Glutamatergic neuron (in vitro differentiated cells): ENCODE data around the gene ARSK. TPM values are rescaled to one million over a fixed set of nuclear protein-coding genes. Genes with fewer than 3 reads are reported as not detected.

Experiments
- DNase-seq: peaks from one replicate; pipeline ENCODE4 v3.0.0; 2022
- H3K27ac Mint-ChIP-seq: one replicate; pipeline ENCODE4 v1.8.0; 2020; ENCODE audit warnings: mild to moderate bottlenecking, mixed read lengths, inconsistent platforms; ENCODE audit not compliant: unreplicated experiment
- H3K27me3 Mint-ChIP-seq: one replicate; pipeline ENCODE4 v1.8.0; 2020; ENCODE audit warnings: mild to moderate bottlenecking, moderate library complexity, mixed read lengths, inconsistent platforms; ENCODE audit not compliant: unreplicated experiment
- H3K36me3 Mint-ChIP-seq: one replicate; pipeline ENCODE4 v1.8.0; 2020; ENCODE audit warnings: mild to moderate bottlenecking, mixed read lengths, inconsistent platforms; ENCODE audit not compliant: unreplicated experiment
- H3K4me1 Mint-ChIP-seq: one replicate; pipeline ENCODE4 v1.8.0; 2020; ENCODE audit warnings: mild to moderate bottlenecking, low read depth, mixed read lengths, inconsistent platforms; ENCODE audit not compliant: unreplicated experiment
- H3K4me3 Mint-ChIP-seq: one replicate; pipeline ENCODE4 v1.8.0; 2020; ENCODE audit warnings: mild to moderate bottlenecking, mixed read lengths, inconsistent platforms; ENCODE audit not compliant: unreplicated experiment
- H3K9me3 Mint-ChIP-seq: one replicate; pipeline ENCODE4 v1.8.0; 2020; ENCODE audit warnings: mild to moderate bottlenecking, moderate library complexity, mixed read lengths, inconsistent platforms; ENCODE audit not compliant: unreplicated experiment
- CTCF ChIP-seq: fragments of 200-600 bp; sonication (generic); IDR thresholded peaks from one replicate; pipeline ENCODE4 v1.5.0; 2021; ENCODE audit not compliant: partially characterized antibody, unreplicated experiment
- total RNA-seq: library from RNA; stranded (reverse); fragmentation: NEBNext Ultra II Directional; extraction: Animal tissue kit (Norgen Biotek cat#: 25700); gene quantifications from one replicate; pipeline ENCODE4 v1.2.1, GENCODE V29; 2021; ENCODE audit not compliant: unreplicated experiment

Gene ARSK
- total RNA-seq, 1 donor from 2014 or later = 5.5 TPM

- Mint-ChIP-seq H3K36me3 (no peaks in the 10 kb centered on the region), H3K9me3 (no peaks in the 10 kb centered on the region), H3K4me3 (no peak overlapping the region), H3K4me1 (peaks cover 2% of the 10 kb centered on the region), H3K27ac (no peak overlapping the region), H3K27me3 (no peaks in the 10 kb centered on the region)
- no peak for DNase-seq
- no peak for TF ChIP-seq CTCF
These were observed 40.5 kb downstream of the ARSK start for GRCh38 chr5:95595289-95595931.

DNA sequence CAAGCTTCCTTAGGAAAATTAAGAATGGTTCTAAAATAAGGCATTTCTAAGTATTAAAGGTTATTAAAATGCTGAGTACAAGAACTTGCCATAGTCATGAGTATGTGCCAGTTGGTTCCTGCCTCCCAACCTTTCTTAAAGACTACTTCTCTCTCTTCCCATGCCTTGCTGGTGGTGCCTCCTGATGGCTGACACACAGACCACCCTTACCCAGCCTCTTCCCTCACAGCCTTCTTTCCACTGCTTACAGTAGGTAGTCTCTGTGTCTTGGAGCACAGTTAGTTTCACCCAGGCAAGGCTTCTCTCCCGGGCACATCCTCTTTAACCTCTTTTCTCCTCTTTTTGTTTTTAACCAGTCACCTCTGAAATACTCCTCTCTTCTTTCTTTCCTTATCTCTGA is 44.4 kb downstream of the ARSK start:
- Mint-ChIP-seq H3K27ac (no peak overlapping the region), H3K9me3 (no peaks in the 10 kb centered on the region), H3K4me3 (no peak overlapping the region), H3K27me3 (no peaks in the 10 kb centered on the region), H3K4me1 (peaks cover 2% of the 10 kb centered on the region), H3K36me3 (no peaks in the 10 kb centered on the region)
- no peak for DNase-seq
- no peak for TF ChIP-seq CTCF

- H3K36me3 Mint-ChIP-seq = no peaks in the 10 kb centered on the region
- no peaks in the 10 kb centered on the region for H3K27me3 Mint-ChIP-seq
- H3K4me3 Mint-ChIP-seq = no peak overlapping the region
- H3K4me1 Mint-ChIP-seq = peaks cover 2% of the 10 kb centered on the region
- H3K9me3 Mint-ChIP-seq = no peaks in the 10 kb centered on the region
- DNase-seq = no peak
- TF ChIP-seq CTCF = no peak
- H3K27ac Mint-ChIP-seq = no peak overlapping the region
These were observed 45.7 kb downstream of the ARSK start for GRCh38 chr5:95600557-95600956.

DNA sequence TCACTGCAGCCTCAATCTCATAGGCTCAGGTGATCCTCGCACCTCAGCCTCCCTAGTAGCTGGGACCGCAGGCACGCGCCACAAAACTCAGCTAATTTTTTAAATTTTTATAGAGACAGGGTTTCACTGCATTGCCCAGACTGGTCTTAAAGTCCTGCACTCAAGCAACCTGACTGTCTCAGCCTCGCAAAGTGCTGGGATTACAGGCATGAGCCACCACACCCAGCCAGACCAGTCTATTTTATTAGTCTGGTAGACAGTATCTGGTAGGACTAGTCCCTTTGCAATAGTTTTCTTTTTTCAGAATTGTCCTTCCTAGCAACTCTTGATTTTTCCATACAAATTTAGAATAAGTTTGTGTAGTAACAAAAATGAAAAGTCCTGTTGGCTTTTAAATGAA is 50.9 kb downstream of the ARSK start:
- H3K27ac Mint-ChIP-seq = no peak overlapping the region
- DNase-seq = no peak
- no peaks in the 10 kb centered on the region for H3K4me1 Mint-ChIP-seq
- H3K27me3 Mint-ChIP-seq = no peaks in the 10 kb centered on the region
- H3K4me3 Mint-ChIP-seq = no peak overlapping the region
- no peaks in the 10 kb centered on the region for H3K36me3 Mint-ChIP-seq
- no peak for TF ChIP-seq CTCF
- H3K9me3 Mint-ChIP-seq = no peaks in the 10 kb centered on the region

GRCh38 chr5:95606419-95606818 is 51.5 kb downstream of the ARSK start:
- H3K27ac Mint-ChIP-seq = no peak overlapping the region
- no peak for TF ChIP-seq CTCF
- H3K9me3 Mint-ChIP-seq = no peaks in the 10 kb centered on the region
- DNase-seq = no peak
- no peaks in the 10 kb centered on the region for H3K27me3 Mint-ChIP-seq
- H3K36me3 Mint-ChIP-seq = no peaks in the 10 kb centered on the region
- no peak overlapping the region for H3K4me3 Mint-ChIP-seq
- H3K4me1 Mint-ChIP-seq = no peaks in the 10 kb centered on the region
